ENCODE data around the gene SH3PXD2B. TPM values are rescaled to one million over a fixed set of nuclear protein-coding genes. Genes with fewer than 3 reads are reported as not detected.
"Not testable (repeated sequence)": the region's sequence is repeated elsewhere in the genome, so short reads cannot be mapped to it uniquely, and the experiment has no call there.

The SH3PXD2B gene
- total and polyA plus RNA-seq, 7 experiments from 2014 or later: 0.15 to 1.1 (median 0.28) TPM; not detected in 1

DNA sequence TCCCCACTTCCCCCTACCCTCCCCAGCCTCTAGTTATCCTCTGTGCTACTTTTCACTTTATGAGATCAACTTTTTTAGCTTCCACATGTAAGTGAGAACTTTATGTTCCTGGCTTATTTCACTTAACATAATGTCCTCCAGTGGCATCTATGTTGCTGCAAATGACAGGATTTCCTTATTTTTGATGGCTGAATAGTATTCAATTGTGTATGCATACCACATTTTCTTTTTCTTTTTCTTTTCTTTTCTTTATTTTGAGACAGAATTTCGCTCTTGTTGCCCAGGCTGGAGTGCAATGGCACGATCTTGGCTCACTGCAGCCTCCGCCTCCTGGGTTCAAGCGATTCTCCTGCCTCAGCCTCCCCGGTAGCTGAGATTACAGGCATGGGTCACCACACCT is 44.8 kb downstream of the SH3PXD2B start:
- DNase-seq; H3K9me3 ChIP-seq (ENCODE audit: control insufficient read depth in 2 of 3, low read length in 3 of 3); H3K9me3 Mint-ChIP-seq; ATAC-seq; intact Hi-C loops (cut with micrococcal nuclease); H3K4me3 ChIP-seq (ENCODE audit: low read length); H3K27ac ChIP-seq (ENCODE audit: low read depth, low read length); H3K36me3 Mint-ChIP-seq; POLR2A ChIA-PET; H3K4me3 Mint-ChIP-seq; CTCF ChIA-PET; H3K27me3 ChIP-seq (ENCODE audit: control insufficient read depth in 2 of 2, insufficient read depth in 2 of 2, low read length in 2 of 2); H3K27ac Mint-ChIP-seq; H3K36me3 ChIP-seq (ENCODE audit: control insufficient read depth in 2 of 3, insufficient read depth in 3 of 3, low read length in 3 of 3); H3K4me1 ChIP-seq (ENCODE audit: control insufficient read depth in 2 of 2, insufficient read depth in 2 of 2, low read length in 2 of 2): not testable (repeated sequence)
- Mint-ChIP-seq H3K4me1 (peaks cover 0 to 32% (median 4%) of the 10 kb centered on the region in 7 donors), H3K27me3 (peaks cover 0 to 16% (median 8%) of the 10 kb centered on the region in 5 donors)

DNA sequence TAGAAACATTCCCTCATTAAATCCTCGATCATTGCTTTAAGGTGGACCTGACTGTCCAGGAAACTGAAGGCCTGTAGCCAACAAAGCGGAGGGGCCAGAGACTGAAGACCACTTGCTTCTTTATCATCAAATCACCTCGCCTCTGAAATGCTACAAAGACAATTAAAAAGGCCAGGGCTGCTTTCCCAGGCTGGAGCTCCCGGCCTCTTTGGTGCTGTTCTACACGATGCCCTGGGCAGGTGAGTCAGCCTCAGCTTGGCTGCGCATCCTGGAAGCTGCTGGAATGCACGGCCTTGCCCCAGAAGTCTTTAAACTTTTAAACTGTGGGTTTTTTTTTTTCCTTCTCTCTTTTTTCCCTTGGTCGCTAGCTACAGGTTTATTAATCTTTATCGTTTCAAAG is 46.5 kb downstream of the SH3PXD2B start:
- no peaks in the 10 kb centered on the region for H3K36me3 ChIP-seq (ENCODE audit: control insufficient read depth in 2 of 3, insufficient read depth in 3 of 3, low read length in 3 of 3)
- H3K27me3 Mint-ChIP-seq: peaks cover 0 to 21% (median 5%) of the 10 kb centered on the region in 5 donors
- no peak overlapping the region for H3K4me3 ChIP-seq (ENCODE audit: low read length)
- intact Hi-C loops (cut with micrococcal nuclease): no loop called here
- ChIA-PET CTCF (no interaction called here), POLR2A (no interaction called here)
- no peak overlapping the region for H3K27ac Mint-ChIP-seq
- H3K36me3 Mint-ChIP-seq: no peaks in the 10 kb centered on the region
- no peaks in the 10 kb centered on the region for H3K9me3 ChIP-seq (ENCODE audit: control insufficient read depth in 2 of 3, low read length in 3 of 3)
- H3K4me1 Mint-ChIP-seq: peaks cover 0 to 23% (median 3%) of the 10 kb centered on the region in 7 donors
- ATAC-seq (no peak), DNase-seq (no peak)
- H3K27me3 ChIP-seq (ENCODE audit: control insufficient read depth in 2 of 2, insufficient read depth in 2 of 2, low read length in 2 of 2): no peaks in the 10 kb centered on the region
- H3K9me3 Mint-ChIP-seq: no peaks in the 10 kb centered on the region
- H3K4me1 ChIP-seq (ENCODE audit: control insufficient read depth in 2 of 2, insufficient read depth in 2 of 2, low read length in 2 of 2): no peaks in the 10 kb centered on the region
- no peak overlapping the region for H3K27ac ChIP-seq (ENCODE audit: low read depth, low read length)
- H3K4me3 Mint-ChIP-seq: no peak overlapping the region

DNA sequence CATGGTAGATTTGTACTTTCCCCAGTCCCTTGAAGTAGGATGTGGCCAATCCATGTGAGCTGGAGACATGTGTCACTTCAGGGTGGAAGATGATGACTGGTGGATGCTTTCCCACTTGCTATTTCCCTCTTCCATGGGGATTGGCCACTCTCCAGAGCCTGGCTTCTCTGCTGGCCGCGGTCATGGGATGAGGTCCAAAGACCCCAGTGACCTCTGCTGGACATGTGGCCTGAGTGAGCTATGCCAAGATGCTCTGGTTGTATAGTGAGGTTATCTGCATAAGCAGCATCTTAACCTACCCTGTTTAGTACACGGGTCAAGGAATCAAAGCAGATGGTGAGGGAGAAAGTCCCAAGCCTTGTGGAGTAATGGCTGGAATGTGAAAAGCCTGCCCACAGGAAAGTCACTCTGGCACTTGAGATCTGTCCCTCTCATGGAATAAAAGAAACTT is 47.1 kb downstream of the SH3PXD2B start:
- Mint-ChIP-seq H3K27me3 (peaks cover 0 to 21% (median 3%) of the 10 kb centered on the region in 5 donors), H3K27ac (no peak overlapping the region), H3K36me3 (no peaks in the 10 kb centered on the region), H3K4me3 (no peak overlapping the region), H3K9me3 (peaks cover 0 to 3% (median 0%) of the 10 kb centered on the region in 11 donors), H3K4me1 (peaks cover 0 to 18% (median 0%) of the 10 kb centered on the region in 7 donors)
- no peaks in the 10 kb centered on the region for H3K27me3 ChIP-seq (ENCODE audit: control insufficient read depth in 2 of 2, insufficient read depth in 2 of 2, low read length in 2 of 2)
- H3K4me1 ChIP-seq (ENCODE audit: control insufficient read depth in 2 of 2, insufficient read depth in 2 of 2, low read length in 2 of 2): no peaks in the 10 kb centered on the region
- H3K27ac ChIP-seq (ENCODE audit: low read depth, low read length): no peak overlapping the region
- no peak for ATAC-seq
- H3K36me3 ChIP-seq (ENCODE audit: control insufficient read depth in 2 of 3, insufficient read depth in 3 of 3, low read length in 3 of 3): no peaks in the 10 kb centered on the region
- intact Hi-C loops (cut with micrococcal nuclease): no loop called here
- no peaks in the 10 kb centered on the region for H3K9me3 ChIP-seq (ENCODE audit: control insufficient read depth in 2 of 3, low read length in 3 of 3)
- ChIA-PET CTCF (no interaction called here), POLR2A (no interaction called here)
- H3K4me3 ChIP-seq (ENCODE audit: low read length): no peak overlapping the region
- no peak for DNase-seq

DNA sequence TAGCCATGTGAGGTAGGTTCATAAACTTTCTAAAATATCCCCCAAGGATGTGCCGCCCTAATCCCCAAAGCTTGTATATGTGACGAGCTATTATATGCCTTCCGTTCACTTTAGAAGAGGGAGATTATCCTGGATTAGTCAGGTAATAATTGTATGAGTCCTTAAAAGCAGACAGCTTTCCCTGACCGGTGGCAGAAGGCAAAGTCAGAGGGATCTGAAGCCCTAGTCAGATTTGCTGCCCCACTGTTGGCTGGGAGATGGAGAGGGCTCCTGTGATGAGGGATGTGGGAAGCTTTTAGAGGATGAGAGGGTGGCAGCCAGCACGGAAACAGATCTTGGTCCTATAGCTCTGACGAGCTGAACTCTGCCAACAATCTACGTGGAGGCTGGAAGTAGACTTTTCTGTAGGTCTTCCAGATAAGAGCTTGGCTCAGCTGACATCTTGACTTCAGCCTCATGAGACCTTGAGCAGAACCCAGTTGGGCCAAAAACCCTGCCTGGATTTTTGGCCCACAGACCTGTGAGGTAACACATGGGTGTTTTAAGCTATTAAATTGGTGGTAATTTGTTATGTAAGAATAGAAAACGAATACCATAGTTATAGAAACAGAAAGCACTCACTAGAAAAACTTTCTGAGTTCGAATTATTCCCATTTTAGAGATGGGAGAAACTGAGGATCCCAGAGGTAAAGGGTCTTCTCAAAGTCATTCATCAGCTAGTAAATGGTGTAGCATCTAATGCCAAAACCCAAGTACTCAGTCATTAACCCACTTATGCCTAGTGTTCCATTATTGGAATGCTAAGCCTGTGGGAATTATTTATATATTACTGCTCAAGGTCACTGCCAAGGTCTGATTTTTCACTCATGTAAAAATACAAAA is 48.9 kb downstream of the SH3PXD2B start:
- H3K4me3 Mint-ChIP-seq: no peak overlapping the region
- no peaks in the 10 kb centered on the region for H3K4me1 ChIP-seq (ENCODE audit: control insufficient read depth in 2 of 2, insufficient read depth in 2 of 2, low read length in 2 of 2)
- no peaks in the 10 kb centered on the region for H3K36me3 Mint-ChIP-seq
- H3K27me3 Mint-ChIP-seq: peaks cover 0 to 30% (median 7%) of the 10 kb centered on the region in 5 donors
- H3K4me3 ChIP-seq (ENCODE audit: low read length): no peak overlapping the region
- no peaks in the 10 kb centered on the region for H3K9me3 ChIP-seq (ENCODE audit: control insufficient read depth in 2 of 3, low read length in 3 of 3)
- intact Hi-C loops (cut with micrococcal nuclease): no loop called here
- H3K9me3 Mint-ChIP-seq: peaks cover 0 to 4% (median 0%) of the 10 kb centered on the region in 11 donors
- ChIA-PET CTCF (no interaction called here), POLR2A (no interaction called here)
- DNase-seq (no peak), ATAC-seq (no peak)
- H3K36me3 ChIP-seq (ENCODE audit: control insufficient read depth in 2 of 3, insufficient read depth in 3 of 3, low read length in 3 of 3): no peaks in the 10 kb centered on the region
- H3K27ac ChIP-seq (ENCODE audit: low read depth, low read length): no peak overlapping the region
- H3K27ac Mint-ChIP-seq: no peak overlapping the region
- H3K27me3 ChIP-seq (ENCODE audit: control insufficient read depth in 2 of 2, insufficient read depth in 2 of 2, low read length in 2 of 2): no peaks in the 10 kb centered on the region
- peaks cover 0 to 5% (median 0%) of the 10 kb centered on the region in 7 donors for H3K4me1 Mint-ChIP-seq

DNA sequence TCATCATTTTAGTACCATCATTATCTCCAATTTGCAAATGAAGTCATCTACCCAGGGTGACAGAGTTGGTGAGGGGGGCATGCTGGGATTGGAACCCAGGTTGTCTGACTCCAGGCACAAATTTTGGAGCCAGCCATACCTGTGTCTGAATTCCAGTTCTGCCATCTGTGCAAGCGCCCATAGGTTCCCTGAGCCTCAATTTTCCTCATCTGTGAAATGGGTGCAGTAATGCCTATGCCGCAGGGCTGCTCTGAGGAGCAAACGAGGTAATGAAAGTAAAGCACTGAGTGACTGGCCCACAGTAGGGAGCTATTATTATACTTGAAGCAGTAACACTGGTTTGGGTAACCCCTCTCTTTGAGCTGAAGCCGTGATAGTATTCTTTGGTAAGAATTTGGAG is 49.6 kb downstream of the SH3PXD2B start:
- Histone ChIP-seq H3K36me3 (ENCODE audit: control insufficient read depth in 2 of 3, insufficient read depth in 3 of 3, low read length in 3 of 3) (no peaks in the 10 kb centered on the region), H3K27ac (ENCODE audit: low read depth, low read length) (no peak overlapping the region), H3K27me3 (ENCODE audit: control insufficient read depth in 2 of 2, insufficient read depth in 2 of 2, low read length in 2 of 2) (no peaks in the 10 kb centered on the region), H3K4me3 (ENCODE audit: low read length) (no peak overlapping the region), H3K9me3 (ENCODE audit: control insufficient read depth in 2 of 3, low read length in 3 of 3) (no peaks in the 10 kb centered on the region), H3K4me1 (ENCODE audit: control insufficient read depth in 2 of 2, insufficient read depth in 2 of 2, low read length in 2 of 2) (no peaks in the 10 kb centered on the region)
- intact Hi-C loops (cut with micrococcal nuclease): no loop called here
- peaks cover 1 to 32% (median 8%) of the 10 kb centered on the region in 5 donors for H3K27me3 Mint-ChIP-seq
- ChIA-PET POLR2A (no interaction called here), CTCF (no interaction called here)
- no peaks in the 10 kb centered on the region for H3K4me1 Mint-ChIP-seq
- H3K27ac Mint-ChIP-seq: no peak overlapping the region
- no peak for DNase-seq
- H3K9me3 Mint-ChIP-seq: peaks cover 0 to 4% (median under 1%) of the 10 kb centered on the region in 11 donors
- H3K36me3 Mint-ChIP-seq: peaks cover 0 to 1% (median 0%) of the 10 kb centered on the region in 5 donors
- no peak for ATAC-seq
- H3K4me3 Mint-ChIP-seq: no peak overlapping the region

DNA sequence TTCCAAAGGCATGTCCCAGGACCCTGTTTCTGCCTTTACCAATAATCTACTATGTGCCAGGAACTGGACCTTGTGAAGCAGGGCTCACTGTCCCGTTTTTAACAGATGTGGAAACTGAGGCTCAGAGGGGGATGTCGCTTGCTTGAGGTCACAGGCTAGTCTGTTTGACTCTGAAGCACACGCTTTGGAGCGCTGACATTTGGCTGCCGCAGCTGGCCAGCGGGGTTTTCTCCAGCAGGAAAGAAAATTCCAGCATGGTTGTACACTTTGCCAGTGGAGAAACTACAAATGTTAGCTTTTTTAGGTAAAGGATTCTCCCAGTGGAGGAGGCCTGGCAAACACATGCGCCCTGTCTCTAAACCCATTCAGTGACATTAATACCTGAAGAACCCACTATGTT is 50.5 kb downstream of the SH3PXD2B start:
- DNase-seq: no peak

More for the DNA sequence above, 50.5 kb downstream of the SH3PXD2B start:
- no peaks in the 10 kb centered on the region for H3K4me1 Mint-ChIP-seq
- Histone ChIP-seq H3K9me3 (ENCODE audit: control insufficient read depth in 2 of 3, low read length in 3 of 3) (no peaks in the 10 kb centered on the region), H3K27me3 (ENCODE audit: control insufficient read depth in 2 of 2, insufficient read depth in 2 of 2, low read length in 2 of 2) (no peaks in the 10 kb centered on the region), H3K36me3 (ENCODE audit: control insufficient read depth in 2 of 3, insufficient read depth in 3 of 3, low read length in 3 of 3) (no peaks in the 10 kb centered on the region), H3K4me3 (ENCODE audit: low read length) (no peak overlapping the region), H3K4me1 (ENCODE audit: control insufficient read depth in 2 of 2, insufficient read depth in 2 of 2, low read length in 2 of 2) (no peaks in the 10 kb centered on the region), H3K27ac (ENCODE audit: low read depth, low read length) (no peak overlapping the region)
- H3K27ac Mint-ChIP-seq: no peak overlapping the region
- H3K27me3 Mint-ChIP-seq: peaks cover 5 to 38% (median 8%) of the 10 kb centered on the region in 5 donors
- ATAC-seq: no peak
- H3K4me3 Mint-ChIP-seq: no peak overlapping the region
- ChIA-PET CTCF (interaction anchor here (0.6 kb wide), 1 partner anchor 692 kb away, joined by 5 read pairs; no protein-coding TSS in a partner anchor), POLR2A (no interaction called here)
- H3K9me3 Mint-ChIP-seq: peaks cover 0 to 10% (median 3%) of the 10 kb centered on the region in 11 donors
- intact Hi-C loops (cut with micrococcal nuclease): no loop called here
- peaks cover 0 to 6% (median 0%) of the 10 kb centered on the region in 5 donors for H3K36me3 Mint-ChIP-seq
